Activated CD4-positive, alpha-beta T cell treated with anti-CD3 and anti-CD28 coated beads, Interleukin-10, Interleukin-2, amounts not matched to agents 100 ng/mL and 50 ng/mL, durations not matched to agents 16 hours and 8 hours (primary cell): ENCODE measurements around the gene TEX28.
"Not testable (repeated sequence)": the region's sequence is repeated elsewhere in the genome, so short reads cannot be mapped to it uniquely, and the experiment has no call there.

Source experiments
- DNase-seq: peaks from one replicate; pipeline ENCODE4 v3.0.0-alpha.2; 2020

Gene TEX28

DNA sequence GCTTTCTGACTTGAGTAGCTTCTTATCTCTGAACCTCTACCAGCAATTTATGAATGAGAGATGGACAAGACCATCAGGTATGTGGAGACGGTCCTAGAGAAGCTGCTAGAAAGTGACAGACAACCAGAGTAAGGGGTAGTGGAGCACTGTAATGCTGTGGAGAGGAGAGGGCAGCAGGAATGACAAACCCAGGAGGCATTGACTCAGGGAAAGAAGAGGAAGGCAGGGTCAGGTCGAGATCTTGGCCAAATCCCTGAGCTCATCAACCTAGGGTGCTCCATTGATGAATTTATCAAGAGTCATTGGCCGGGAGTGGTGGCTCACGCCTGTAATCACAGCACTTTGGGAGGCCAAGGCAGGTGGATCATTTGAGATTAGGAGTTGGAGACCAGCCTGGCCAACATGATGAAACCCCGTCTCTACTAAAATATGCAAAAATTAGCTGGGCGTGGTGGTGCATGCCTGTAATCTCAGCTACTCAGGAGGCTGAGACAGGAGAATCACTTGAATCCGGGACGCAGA, 54.9 kb downstream of the TEX28 start:
- DNase-seq, result not testable (repeated sequence)

DNA sequence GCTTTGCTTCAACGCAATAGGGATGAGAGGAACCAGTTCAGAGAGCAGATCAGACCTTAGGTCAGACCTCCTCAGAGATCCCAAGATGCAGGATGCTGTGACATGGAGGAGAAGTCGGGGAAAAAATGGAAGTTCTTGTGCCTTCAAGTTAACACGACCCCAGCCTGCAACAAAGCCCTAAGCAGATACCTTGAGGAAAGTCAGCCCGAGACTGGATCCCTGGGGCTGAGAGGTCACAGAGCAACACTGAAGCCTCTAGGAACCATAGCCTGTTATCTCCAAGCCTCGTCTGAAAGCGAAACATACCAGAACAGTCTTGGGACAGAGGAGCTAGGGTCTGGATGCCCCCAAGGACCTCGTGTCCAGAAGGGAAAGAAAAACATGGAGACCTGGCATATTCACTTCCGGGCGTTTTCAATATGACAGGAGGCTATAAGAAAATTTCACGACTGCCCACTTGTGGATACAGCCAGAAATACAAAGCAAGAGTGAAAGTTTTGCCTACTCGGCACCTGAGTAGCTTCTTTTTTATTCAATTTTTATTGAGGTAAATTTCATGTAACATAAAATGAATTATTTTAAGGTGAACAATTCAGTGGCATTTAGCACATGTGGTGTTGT, 55.9 kb downstream of the TEX28 start:
- DNase-seq, result not testable (repeated sequence)

DNA sequence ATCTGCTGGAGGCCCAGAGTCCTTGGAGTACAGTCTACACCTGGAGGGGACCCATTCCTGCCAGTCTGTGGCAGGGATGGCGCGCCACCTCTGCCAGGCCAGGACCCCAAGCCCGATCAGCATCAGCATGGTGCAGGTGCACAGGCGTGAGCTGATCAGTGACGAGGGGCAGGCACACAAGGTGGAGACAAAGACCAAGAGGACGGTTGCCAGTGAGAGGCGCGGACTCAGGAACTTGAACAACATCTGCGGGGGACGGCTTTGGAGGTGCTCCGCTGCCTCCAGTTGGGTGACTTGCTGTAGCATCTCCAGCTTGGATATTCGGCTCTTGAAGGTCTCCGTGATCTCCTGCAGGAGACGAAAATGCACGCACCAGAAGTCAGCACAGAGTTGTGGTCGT, 61.3 kb downstream of the TEX28 start:
- DNase-seq, result not testable (repeated sequence)

DNA sequence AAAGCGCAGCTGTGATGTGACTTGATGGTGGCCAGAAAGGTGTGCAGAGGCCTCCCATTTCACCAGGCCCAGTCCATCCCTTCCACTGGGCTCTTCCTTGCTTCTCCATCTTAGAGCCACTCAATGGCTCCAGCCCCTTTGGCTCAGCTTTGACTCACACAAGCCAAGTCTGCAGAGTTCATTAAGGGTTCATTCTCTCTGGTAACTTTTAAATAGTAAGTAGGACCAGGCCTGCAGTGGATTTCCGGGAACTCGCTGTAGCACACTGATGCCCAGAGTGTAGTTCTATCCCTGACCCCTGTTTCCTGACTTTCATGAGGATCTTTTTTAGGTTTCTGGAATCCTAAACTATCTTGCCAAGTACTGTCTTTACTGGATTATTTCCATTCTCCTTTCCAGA, 63.5 kb downstream of the TEX28 start:
- DNase-seq, result not testable (repeated sequence)

DNA sequence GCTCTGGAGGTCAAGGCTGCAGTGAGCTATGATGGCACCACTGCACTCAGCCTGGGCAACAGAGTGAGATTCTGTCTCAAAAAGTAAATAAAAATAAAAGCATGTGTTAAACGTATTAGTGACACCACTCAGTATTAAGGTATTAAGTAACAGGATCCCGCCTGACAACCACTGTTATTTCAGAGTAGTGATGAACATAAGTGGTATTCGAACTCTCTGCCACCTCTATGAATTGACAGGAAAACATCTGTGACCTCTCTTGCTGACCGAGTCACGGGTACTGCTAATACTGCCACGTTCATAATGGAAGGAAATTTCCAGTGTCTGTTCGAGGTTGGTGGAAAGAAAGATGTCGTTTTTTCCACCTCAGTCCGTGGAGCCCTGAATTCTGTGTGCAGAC, 68.2 kb downstream of the TEX28 start:
- DNase-seq, result not testable (repeated sequence)

DNA sequence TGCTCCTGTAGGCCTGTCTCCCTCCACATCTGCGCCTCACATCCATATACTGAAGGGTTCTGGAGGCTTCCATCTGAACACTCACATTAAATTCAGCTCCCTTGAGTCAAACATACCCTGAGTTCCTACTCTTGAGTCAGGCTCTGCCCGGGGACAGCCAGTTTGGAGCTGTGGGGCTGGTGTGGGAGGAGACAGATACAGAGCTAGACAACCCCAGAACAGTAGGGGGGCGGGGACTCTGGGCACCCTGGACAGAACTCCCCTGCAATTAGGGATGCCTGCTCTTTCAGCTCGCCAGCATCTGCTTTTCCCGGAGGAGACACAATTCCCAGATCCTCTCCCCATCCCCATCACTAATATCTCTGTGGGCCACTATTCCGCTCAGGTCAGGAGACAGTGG, 69.6 kb downstream of the TEX28 start:
- DNase-seq, result not testable (repeated sequence)
